Stimulated activated CD4-positive, alpha-beta T cell treated with anti-CD3 and anti-CD28 coated beads, Interleukin-1b, Interleukin-23, amount 100 ng/mL, for 48 hours (primary cell): ENCODE data around the gene TRDMT1.

Experiments
- DNase-seq: peaks from one replicate; pipeline ENCODE4 v3.0.0-alpha.2; 2020

TRDMT1 gene, protein sequence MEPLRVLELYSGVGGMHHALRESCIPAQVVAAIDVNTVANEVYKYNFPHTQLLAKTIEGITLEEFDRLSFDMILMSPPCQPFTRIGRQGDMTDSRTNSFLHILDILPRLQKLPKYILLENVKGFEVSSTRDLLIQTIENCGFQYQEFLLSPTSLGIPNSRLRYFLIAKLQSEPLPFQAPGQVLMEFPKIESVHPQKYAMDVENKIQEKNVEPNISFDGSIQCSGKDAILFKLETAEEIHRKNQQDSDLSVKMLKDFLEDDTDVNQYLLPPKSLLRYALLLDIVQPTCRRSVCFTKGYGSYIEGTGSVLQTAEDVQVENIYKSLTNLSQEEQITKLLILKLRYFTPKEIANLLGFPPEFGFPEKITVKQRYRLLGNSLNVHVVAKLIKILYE

GRCh38 chr10:17200912-17201793, at the start of gene TRDMT1:
Gene TRDMT1, minus strand, starts transcription at chr10:17201672. Its CDS starts 38 bp downstream, at chr10:17201634.
- peak; percentile 79 for DNase-seq

GRCh38 chr10:17250736-17251135, 49.3 kb upstream of the TRDMT1 start:
- DNase-seq = no peak

DNA sequence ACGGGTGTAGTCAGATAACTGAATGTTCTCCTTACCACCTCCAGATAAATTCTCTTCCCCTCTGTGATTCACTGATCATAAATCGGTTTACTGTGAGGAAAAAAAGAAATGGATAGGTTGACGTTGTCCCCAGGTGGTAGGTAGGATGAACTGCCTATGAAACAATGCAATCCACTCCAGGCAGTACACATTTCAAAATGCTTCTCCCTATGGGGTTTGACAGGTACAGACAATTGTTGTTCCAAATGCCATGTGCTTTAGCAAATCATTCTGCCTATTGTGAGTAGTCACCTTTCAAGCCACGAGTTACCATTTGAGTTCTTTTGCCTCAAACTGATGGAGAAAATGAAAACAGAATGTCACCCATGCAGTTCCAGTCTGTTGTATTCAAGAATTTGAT, 48.3 kb upstream of the TRDMT1 start:
- DNase-seq = no peak

GRCh38 chr10:17248964-17249363, 47.5 kb upstream of the TRDMT1 start:
- no peak for DNase-seq

GRCh38 chr10:17247210-17247609, 45.7 kb upstream of the TRDMT1 start:
- no peak for DNase-seq

DNA sequence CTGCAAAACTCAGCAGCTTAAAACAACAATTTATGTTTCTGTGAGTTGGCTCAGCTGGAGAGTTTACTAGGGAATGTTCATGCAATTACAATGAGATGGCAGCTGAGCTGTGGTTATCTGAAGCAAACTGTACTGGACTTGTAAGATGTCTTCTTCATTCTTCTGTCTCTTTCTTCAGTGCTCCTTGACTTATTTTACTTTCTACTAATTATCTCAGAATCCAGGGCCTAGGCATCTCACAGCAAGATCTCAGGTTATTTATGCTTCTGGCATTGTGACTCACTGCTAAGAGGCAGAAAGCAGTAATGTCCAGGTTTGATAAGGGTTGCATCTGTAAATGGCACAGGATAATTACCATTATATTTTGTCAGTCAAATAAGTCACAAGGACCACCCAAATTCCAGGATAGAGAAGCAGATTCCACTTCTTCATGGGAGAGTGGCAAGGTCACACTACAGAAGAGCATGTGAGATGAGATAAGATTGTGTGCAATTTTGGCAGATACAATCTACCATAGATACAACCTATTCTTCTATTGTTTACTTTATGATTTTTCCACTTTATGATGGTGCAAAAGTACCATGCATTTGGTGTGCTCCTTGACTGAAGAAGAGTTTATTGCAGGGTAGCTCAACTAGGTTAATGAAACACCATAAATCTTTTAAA, 43.4 kb upstream of the TRDMT1 start:
- DNase-seq = no peak

DNA sequence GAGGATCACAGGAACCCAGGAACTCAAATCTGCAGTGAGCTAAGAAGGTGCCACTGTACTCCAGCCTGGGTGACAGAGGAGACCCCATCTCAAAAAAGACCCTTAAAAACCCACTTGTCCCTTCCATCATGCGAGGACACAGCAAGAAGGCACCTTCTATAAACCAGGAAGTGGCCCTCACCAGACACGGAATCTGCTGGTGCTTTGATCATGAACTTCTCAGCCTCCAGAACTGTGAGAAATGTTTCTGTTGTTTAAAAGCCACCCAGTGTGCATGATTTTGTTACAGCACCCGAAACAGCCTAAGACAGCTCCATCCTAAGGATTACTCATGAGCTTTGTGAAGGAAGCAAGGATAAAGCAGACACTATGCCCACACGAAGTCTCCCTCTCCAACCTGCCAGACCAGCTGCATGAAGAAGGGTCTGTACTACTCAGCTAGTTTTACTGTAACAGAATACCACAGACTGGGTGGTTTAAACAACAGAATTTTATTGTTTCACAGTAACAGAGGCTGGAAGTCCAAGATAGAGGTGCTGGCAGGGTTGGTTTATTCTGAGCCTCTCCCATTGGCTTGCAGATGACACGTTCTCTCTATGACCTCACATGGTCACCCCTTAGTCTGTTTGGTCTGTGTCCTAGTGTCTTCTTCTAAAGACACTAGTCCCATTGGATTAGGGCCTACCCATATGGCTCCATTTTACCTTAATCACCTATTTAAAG, 40.3 kb upstream of the TRDMT1 start:
- no peak for DNase-seq

GRCh38 chr10:17240616-17241015, 39.1 kb upstream of the TRDMT1 start:
- DNase-seq = no peak

GRCh38 chr10:17240096-17240495, 38.6 kb upstream of the TRDMT1 start:
- no peak for DNase-seq

- no peak for DNase-seq
Observed at GRCh38 chr10:17239345-17240085, 38.0 kb upstream of the TRDMT1 start.

DNA sequence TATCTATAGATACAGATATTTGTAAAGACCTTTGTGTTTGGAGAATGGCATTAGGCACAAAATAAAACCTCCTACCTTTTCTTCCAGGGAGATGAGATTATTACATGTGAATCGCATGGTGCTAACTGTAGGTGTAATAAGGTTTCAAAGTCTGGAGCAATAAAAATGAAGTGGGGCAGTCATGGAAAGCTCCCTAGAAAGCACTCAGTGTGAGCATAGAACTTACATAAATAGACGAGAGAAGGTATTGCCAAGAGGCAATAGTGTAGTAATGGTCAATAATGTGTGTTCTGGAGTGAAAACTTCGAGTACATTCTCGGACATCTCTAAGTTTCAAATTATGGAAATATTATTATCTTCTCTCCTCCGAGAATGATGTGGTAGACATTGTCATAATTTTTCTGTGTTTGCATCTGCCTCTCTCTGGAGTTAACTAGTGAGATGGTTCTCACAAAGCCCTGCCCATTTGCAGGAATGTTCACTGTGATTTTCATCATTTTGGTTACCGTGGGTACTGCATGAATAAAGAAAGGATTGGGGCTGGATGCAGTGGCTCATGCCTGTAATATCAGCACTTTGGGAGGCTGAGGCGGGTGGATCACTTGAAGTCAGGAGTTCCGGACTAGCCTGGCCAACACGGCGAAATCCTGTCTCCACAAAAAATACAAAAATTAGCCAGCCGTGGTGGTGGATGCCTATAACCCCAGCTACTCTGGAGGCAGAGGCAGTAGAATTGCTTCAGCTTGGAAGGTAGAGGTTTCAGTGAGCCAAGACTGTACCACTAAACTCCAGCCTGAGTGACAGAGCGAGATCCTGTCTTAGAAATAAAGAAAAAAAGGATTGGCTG, 37.2 kb upstream of the TRDMT1 start:
- no peak for DNase-seq

- DNase-seq = no peak
Observed at GRCh38 chr10:17237915-17238444, 36.5 kb upstream of the TRDMT1 start.

- no peak for DNase-seq
Observed at GRCh38 chr10:17237149-17237527, 35.7 kb upstream of the TRDMT1 start.

DNA sequence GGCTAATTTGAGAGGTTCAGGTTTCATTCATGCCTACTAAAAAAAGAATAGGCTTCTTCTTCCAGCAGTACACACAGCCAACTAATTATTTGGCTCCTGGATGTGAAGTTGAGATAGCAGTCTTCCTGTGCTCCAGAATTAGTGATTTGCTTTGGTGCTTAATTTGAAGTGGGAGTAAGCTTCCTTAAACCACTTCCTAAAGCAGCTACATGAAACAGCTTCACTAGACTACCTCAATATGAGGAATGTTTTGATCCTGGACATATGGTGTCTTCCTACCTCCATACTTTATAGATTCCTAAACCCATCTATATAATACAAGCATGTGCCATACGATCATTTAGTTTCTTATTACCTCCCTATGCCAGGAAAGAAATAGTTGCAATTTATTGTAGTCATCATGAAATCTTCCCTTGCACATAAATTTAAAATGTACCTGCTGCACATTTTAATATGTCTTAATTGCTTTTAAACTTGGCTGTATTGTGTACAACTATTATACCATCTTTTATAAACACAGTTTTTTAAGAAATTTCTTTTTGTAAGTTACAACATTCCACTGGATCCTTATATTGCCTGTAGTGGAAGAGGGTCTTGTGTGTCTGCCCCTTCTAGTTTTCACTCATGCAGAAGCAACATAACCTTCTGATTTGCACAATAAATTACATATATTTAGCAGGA, 35.1 kb upstream of the TRDMT1 start:
- no peak for DNase-seq

DNA sequence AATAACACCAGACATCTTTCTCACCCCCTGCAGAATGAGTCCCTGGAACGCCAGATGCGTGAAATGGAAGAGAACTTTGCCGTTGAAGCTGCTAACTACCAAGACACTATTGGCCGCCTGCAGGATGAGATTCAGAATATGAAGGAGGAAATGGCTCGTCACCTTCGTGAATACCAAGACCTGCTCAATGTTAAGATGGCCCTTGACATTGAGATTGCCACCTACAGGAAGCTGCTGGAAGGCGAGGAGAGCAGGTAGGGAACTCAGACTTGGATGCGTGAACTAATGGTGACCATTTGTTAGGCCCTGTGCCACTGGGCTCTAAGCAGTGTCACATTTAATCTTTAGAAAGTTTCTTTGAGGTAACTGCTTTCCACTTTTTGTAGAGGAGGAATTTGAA, 33.7 kb upstream of the TRDMT1 start:
- DNase-seq = no peak

GRCh38 chr10:17234431-17234945, 33.0 kb upstream of the TRDMT1 start:
- no peak for DNase-seq

- DNase-seq = no peak
Observed at GRCh38 chr10:17233286-17233991, 32.0 kb upstream of the TRDMT1 start.

GRCh38 chr10:17232276-17232960, 30.9 kb upstream of the TRDMT1 start:
- DNase-seq = no peak

- DNase-seq = no peak
Observed at GRCh38 chr10:17231788-17232187, 30.3 kb upstream of the TRDMT1 start.
